GM20000 (cell line): ENCODE data around the gene CLDN18.

Experiments
- DNase-seq: peaks from one replicate; pipeline ENCODE4 v3.0.0; 2012; ENCODE audit warnings: low spot score
- CTCF ChIP-seq: IDR thresholded peaks from 2 replicates; pipeline ENCODE4 v1.5.1; 2012; ENCODE audit warnings: mild to moderate bottlenecking, control low read depth; ENCODE audit errors: extremely low read depth, missing control alignments

CLDN18 gene

GRCh38 chr3:138082992-138083386 lies 73.0 kb downstream of the CLDN18 start:
- DNase-seq, result no peak
- TF ChIP-seq CTCF, result no peak
